Hematopoietic multipotent progenitor cell (in vitro differentiated cells): ENCODE measurements around the gene SUGP2. TPM values are rescaled to one million over a fixed set of nuclear protein-coding genes. Genes with fewer than 3 reads are reported as not detected.
"Not testable (repeated sequence)": the region's sequence is repeated elsewhere in the genome, so short reads cannot be mapped to it uniquely, and the experiment has no call there.

ENCODE experiments used
- DNase-seq, 3 donors: peaks; one replicate each; pipeline ENCODE4 v3.0.0-alpha.2; 2011 to 2015; ENCODE audit warnings: low read depth in 2 of 3, low spot score in 2 of 3
- total RNA-seq: library from RNA; depleted of rRNA; stranded (reverse); fragments of >200 nt; gene quantifications from one replicate; pipeline ENCODE4 v1.2.3, GENCODE V29; 2012

Gene SUGP2
- total RNA-seq, 1 donor, result 33.7 TPM

DNA sequence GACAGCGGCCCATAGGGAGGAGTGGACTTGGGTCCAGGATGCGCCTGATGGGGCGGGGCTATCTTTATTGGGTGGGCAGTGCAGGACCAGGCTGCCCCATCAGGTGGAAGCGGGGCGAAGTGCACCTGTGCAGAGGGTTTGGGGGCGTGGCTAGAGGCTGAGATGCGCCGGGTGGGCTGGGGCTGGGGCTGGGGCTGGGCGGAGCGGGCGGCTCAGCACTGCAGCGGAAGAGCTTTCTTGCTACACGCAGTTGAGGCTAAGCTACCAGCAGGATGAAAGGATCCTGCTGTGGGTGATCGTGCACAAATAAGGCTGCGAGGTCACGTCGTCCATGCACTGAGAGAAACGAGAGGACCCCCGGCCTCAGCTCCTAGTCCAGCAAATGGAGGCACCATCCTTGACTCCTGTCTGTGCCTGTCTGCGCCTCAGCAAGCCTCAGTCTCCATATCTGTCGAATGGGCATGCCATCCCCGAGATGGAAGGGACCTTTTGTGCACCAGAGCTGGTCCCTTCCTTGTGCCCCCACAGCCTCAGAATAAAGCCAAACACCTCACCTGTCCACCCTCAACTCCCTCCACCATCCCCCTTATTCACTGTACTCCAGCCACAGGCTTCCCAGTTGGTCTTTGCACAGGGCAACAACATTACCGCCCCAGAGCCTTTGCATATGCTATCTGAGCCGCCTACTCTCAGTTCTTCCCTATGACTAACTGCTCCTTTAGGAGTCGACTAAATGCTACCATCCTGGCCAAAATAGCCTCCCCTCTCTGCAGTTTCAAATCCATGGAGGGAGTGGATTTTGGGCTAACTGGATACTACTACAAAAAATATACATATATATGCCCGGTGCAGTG lies 71.3 kb downstream of the SUGP2 start:
- DNase-seq, result peak in 2 of 3 donors; percentile 20 to 29

DNA sequence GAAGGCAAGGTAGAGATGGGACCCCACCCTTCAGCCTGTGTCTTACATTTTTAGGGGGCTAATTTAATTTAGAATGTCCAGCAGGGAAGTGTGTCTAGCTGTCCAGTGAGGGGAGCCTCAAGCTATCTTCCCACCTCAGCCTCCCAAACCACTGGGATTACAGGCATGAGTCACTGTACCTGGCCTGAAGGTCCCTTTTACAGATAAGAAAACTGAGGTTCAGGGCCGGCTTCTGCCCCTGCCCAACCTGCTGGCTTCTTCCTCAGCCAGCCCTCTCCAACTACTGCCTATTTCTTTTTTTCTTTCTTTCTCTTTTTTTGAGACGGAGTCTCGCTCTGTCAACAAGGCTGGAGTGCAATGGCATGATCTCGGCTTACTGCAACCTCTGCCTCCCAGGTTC lies 72.9 kb downstream of the SUGP2 start:
- DNase-seq, result no peak

DNA sequence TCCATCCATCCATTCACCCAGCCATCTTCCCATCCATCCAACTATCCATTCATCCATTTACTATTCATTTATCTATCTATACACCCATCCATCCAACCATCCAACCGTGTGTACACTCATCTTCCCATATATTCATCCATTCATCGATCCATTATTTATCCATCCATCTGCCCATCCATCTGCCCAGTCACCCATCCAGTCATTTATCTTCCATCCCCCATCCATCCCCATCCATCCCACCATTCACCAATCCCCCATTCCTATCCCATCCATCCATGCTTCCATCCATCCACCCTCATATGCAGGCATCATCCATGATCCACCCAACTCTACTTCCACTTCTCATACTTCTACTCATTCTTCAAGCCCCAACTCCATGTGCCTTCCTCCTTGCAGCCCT lies 78.3 kb downstream of the SUGP2 start:
- DNase-seq, result no peak

DNA sequence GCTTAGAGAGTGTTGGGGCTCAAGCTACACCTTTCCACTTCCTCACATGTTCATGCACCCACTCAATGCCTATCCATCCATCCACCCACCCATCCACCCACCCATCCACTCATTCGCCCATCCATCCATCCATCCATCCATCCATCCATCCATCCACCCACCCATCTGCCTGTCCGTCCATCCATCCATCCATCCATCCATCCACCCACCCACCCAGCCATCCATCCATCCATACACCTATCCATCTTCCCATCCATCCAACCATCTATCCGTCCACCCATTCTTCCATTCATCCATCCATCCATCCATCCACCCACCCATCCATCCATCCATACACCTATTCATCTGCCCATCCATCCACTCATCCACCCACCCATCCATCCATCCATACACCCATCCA lies 79.2 kb downstream of the SUGP2 start:
- DNase-seq, result no peak

DNA sequence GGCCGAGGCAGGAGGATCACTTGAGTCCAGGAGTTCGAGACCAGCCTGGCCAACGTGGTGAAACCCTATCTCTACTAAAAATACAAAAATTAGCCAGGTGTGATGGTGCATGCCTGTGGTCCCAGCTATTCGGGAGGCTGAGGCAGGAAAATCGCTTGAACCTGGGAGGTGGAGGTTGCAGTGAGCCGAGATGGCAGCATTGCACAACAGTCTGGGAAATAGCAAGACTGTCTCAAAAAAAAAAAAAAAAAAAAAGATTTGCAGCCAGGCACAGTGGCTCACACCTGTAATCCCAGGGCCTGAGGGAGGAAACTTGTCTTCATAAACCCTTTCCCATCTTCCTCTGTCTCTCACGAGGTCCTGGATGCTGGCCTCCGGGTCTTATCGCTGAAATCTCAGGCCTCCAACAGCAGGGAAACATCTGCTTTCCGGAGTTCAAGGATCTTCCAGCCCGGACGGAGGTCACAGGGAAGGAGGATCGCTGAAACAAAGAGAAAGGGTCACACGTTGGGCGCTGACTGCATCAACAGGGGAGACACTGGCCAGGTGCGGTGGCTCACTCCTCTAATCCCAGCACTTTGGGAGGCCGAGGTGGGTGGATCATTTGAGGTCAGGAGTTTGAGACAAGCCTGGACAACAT lies 80.8 kb downstream of the SUGP2 start:
- not testable (repeated sequence) for DNase-seq

DNA sequence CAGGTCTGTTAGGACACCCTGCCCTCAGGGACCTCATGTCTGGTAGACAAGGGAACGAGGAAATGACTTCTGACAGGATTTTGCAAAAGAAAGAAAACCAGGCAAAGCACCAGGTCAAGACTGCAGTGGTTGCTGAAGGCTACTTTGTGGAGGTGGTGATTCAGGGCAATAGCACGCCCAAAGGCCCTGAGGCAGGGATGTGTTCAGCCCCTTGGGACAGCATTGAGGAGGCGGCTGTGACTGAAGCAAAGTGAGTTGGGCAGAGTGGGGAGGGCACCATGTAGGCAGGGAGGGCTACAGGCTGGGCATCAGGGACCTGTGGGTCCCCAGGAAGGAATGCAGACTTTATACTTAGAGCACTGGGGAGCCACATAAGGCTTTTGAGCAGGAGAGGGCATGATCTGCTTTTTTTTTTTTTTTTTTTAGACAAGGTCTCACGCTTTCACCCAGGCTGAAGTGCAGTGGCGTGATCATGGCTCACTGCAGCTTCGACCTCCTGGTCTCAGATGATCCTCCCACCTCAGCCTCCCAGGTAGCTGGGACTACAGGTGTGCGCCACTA lies 81.5 kb downstream of the SUGP2 start:
- DNase-seq, result no peak

DNA sequence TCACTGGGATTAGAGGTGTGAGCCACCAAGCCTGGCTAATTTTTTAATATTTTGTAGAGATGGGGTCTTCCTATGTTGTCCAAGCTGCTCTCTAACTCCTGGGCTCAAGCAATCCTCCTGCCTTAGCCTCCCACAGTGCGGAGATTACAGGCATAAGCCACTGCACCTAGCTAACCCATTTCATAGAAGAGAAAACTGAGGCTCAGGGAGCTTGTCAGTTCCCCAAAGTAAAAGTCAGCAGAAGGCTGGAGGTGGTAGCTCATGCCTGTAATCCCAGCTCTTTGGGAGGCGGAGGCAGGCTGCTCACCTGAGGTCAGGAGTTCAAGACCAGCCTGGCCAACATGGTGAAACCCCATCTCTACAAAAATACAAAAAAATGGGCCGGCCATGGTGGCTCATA lies 83.5 kb downstream of the SUGP2 start:
- no peak for DNase-seq

DNA sequence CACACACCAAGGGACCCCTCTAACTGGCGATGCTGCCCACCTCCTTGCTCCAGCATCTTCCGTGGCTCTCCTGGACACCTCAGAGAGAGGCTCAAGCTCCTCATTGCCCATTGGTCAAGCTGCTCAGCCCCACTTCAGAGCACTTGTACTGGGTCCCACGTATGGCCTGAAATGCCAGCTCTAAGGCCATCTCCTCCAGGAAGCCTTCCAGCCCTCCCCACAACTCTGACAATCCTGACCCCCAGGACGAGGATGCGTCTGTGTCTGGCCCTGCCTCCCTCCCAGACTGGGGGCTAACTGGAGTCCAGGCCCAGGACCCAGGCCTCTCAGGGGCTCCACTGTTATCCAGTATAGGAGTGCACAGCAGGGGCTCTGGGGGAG lies 84.4 kb downstream of the SUGP2 start:
- no peak for DNase-seq

DNA sequence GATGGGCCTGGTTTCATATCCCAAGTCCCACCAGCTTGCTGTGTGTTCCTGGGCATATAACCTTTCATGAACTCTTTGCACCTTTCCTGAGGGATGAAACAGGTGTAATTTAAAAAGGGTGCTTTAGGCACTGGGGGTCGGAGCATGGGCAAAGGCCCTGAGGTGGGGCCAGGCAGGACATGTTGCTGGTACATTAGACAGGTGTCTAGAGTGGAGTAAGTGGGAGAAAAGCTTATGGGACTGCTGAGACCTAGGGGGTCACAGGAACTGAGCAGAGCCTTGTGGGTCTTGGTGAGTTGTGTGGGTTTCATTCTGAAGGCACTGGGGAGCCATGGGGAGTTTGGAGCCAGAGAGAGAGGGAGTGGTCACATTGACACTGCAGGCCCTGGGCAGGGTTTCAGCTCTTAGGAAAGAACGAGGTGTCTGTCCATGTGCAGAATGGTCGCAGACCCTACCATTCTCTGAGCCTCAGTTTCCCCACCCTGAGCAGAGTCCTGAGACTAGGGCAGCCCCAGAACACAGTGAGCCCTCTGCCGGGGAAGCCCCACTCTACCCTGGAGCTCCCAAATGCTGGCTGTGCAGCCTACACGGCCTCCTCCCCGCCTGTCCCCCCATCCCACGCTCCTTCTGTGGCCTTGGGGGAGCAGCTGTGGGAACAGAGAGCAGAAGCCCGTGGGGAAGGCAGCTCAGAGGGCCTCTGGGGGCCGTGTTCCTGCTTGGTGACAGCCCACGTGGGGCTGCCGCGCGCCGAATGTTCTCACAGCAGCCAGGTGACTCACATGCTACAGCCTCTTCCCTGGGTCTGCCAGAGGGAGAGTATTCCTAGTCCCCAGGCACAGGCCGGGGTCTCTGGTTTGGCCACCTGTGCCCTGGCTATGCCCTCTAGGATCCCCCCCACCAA lies 85.0 kb downstream of the SUGP2 start:
- no peak for DNase-seq

DNA sequence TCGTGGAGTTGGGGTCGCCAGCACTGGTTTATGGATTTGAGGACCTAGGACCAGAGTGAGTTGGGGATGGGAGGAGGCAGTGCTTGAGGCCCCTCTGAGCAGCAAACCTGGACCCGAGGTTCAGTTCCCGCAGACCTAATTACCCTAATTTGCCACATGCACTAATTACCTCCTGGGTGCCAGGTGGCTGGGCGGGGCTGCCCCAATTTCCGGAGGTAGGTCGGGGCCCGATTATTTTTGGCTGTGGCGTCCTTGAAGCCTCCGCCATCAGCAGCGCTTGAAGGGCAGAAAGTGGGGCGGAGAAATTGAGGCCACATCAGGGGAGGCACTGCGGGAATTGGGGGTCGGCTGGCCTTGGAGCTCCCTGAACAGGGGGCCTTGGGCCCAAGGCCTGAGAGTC lies 86.4 kb downstream of the SUGP2 start:
- no peak for DNase-seq

DNA sequence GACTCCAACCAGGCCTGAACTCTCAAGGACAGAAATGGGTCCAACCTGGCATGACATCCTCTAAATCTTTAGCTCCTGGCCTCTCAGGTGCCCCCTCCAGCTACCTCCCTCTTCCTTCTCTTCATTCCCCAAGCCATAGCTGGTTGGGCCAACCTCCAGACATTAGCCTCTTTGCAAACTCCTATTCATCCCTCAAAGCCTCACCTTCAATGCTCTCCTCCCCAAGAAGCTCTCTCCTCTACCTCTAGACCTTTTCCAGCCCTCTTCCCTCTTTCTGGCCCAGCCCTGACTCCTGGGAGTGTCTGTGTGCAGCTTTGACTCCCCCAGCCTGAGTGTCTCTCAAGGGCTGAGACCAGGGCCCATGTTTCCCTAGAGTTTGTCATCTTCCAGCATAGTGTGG lies 87.0 kb downstream of the SUGP2 start:
- DNase-seq, result no peak

DNA sequence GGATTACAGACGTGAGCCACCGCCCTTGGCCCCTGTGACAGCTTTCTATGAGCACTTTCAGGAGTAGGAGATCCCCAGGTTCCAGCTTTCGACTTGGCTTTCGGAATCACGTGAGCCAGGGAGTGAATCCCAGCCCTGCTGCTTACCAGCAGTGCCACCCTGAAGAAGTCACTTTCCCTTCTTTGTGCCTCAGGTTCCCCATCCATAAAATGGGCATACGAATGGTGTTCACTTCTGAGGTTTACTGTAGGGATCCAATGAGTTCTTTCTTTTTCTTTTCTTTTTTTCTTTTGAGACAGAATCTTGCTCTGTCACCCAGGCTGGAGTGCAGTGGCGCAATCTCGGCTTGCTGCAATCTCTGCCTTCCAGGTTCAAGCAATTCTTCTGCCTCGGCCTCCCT lies 88.0 kb downstream of the SUGP2 start:
- DNase-seq, result no peak

DNA sequence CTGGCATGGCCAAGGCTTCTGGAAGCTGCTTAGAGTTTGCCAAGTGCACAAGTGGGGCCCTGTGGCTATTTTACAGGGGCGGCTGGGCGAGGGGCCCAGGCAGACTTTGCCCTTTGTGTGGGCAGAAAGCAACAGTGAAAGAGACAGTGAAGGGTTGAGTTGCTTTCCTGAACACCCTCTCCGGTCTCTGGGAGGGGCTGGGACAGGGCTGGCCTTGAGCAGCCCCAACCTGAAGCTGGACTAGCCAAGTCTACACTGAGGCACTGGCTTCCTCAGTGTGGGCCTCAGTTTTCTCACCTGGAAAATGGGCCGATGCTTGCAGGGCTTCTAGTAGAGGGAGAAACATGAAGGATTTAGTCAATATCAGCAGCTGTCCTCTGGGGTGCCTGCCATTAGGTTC lies 89.9 kb downstream of the SUGP2 start:
- DNase-seq, result no peak

DNA sequence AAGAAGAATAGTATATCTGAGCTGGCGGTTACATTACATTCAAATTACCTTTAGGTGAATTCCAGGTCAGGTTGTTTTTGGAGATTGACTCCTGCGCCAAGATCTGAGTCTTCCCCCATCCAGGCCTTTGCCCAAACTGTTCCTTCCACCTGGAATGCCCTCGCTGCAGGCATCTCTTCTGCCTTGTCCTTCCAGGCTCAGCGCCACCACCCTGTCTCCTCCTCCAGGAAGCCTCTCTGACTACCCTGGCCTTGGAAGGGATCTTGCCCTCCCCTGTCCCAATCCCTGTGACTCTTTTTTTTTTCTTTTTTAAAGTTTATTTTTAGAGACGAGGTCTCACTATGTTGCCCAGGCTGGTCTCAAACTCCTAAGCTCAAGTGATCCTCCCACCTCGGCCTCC lies 90.6 kb downstream of the SUGP2 start:
- DNase-seq, result no peak

DNA sequence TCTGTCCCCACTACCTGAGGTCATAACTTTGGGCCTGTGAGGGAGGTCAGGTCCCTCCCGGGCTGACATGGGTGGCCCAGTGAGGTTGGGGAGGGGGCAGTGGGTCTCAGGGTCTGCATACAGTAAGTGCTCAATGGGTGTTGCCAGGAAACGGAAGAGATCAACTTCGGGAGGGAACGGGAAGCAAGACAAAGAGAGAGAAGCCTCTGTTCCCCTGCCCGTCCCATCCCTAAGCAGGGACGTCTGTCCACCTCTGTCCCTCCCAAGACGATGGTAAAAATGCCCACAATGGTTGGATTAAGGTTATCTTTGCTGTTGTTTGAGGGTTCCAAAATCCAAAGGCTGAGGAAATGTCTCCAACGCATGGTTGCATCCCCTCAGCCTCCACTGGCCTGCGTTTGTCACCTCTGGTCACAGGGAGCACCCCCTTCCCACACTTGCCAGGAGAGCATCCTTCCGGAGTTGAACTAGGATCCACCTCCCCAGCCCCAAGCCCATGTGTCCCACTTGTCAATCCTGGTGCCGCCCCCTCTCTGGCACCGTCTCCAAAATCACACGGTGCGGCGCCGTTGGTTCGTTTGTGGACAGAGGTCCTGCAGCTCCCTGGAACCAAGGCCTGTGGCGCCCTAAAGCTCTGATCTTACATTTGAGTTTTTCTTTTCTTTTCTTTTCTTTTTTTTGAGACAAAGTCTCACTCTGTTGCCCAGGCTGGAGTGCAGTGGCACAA lies 91.5 kb downstream of the SUGP2 start:
- DNase-seq, result no peak

Other genes starting within 250 kb of the SUGP2 start
- gene COMP, start 242.2 kb downstream of the SUGP2 start, total RNA-seq, result under 0.01 TPM
- 104 TPM for gene UPF1, start 201.6 kb downstream of the SUGP2 start, total RNA-seq
- gene CERS1, start 137.4 kb downstream of the SUGP2 start, total RNA-seq, result 0.27 TPM
- gene COPE, start 114.1 kb downstream of the SUGP2 start, total RNA-seq, result 355 TPM
- gene DDX49, start 113.8 kb downstream of the SUGP2 start, total RNA-seq, result 92.9 TPM
- gene HOMER3, start 92.3 kb downstream of the SUGP2 start, total RNA-seq, result 4.8 TPM
- 80.8 TPM for gene ARMC6, start 86 bp upstream of the SUGP2 start, total RNA-seq
- 11.6 TPM for gene SLC25A42, start 30.5 kb upstream of the SUGP2 start, total RNA-seq
- gene TMEM161A, start 105.0 kb upstream of the SUGP2 start, total RNA-seq, result 33.4 TPM
- gene MEF2B, start 136.7 kb upstream of the SUGP2 start, total RNA-seq, result 0.27 TPM
- gene BORCS8, start 158.6 kb upstream of the SUGP2 start, total RNA-seq, result 17.2 TPM
- gene RFXANK, start 158.7 kb upstream of the SUGP2 start, total RNA-seq, result 90.2 TPM
- gene NR2C2AP, start 169.9 kb upstream of the SUGP2 start, total RNA-seq, result 10.5 TPM
- gene NCAN, start 178.4 kb upstream of the SUGP2 start, total RNA-seq, result not detected
- under 0.01 TPM for gene TM6SF2, start 239.8 kb upstream of the SUGP2 start, total RNA-seq